HEK293 (cell line): ENCODE data around the gene DPM1.

Experiments
- BCL11A ChIP-seq: fragments of 450-650 bp; formaldehyde crosslinking; IDR thresholded peaks from 2 replicates; pipeline ENCODE4 v1.5.1; 2016; ENCODE audit warnings: low read depth, missing biosample characterization, missing genetic modification characterization
- KLF9 ChIP-seq: fragments of 450-650 bp; formaldehyde crosslinking; IDR thresholded peaks from 2 replicates; pipeline ENCODE4 v1.5.1; 2016; ENCODE audit warnings: missing biosample characterization, missing genetic modification characterization, low read depth
- YY1 ChIP-seq: fragments of 450-650 bp; formaldehyde crosslinking; IDR thresholded peaks from 2 replicates; pipeline ENCODE4 v1.5.1; 2018; ENCODE audit warnings: missing biosample characterization, missing genetic modification characterization
- ZBTB17 ChIP-seq: fragments of 450-650 bp; formaldehyde crosslinking; IDR thresholded peaks from 2 replicates; pipeline ENCODE4 v1.5.1; 2016; ENCODE audit warnings: missing biosample characterization, missing genetic modification characterization
- ZBTB20 ChIP-seq: fragments of 450-650 bp; formaldehyde crosslinking; IDR thresholded peaks from 2 replicates; pipeline ENCODE4 v1.5.1; 2016; ENCODE audit warnings: missing biosample characterization, missing genetic modification characterization
- ZBTB44 ChIP-seq: fragments of 450-650 bp; IDR thresholded peaks from 2 replicates; pipeline ENCODE4 v1.5.1; 2018; ENCODE audit warnings: missing biosample characterization, mild to moderate bottlenecking, missing genetic modification characterization
- ZBTB8A ChIP-seq: fragments of 450-650 bp; formaldehyde crosslinking; IDR thresholded peaks from 2 replicates; pipeline ENCODE4 v1.5.1; 2016; ENCODE audit warnings: missing biosample characterization, missing genetic modification characterization
- ZFP41 ChIP-seq: fragments of 450-650 bp; formaldehyde crosslinking; IDR thresholded peaks from 2 replicates; pipeline ENCODE4 v1.5.1; 2016; ENCODE audit warnings: missing biosample characterization, missing genetic modification characterization, borderline replicate concordance
- ZNF121 ChIP-seq: fragments of 450-650 bp; formaldehyde crosslinking; IDR thresholded peaks from 2 replicates; pipeline ENCODE4 v1.5.1; 2016; ENCODE audit warnings: missing biosample characterization, missing genetic modification characterization
- ZNF221 ChIP-seq: fragments of 450-650 bp; formaldehyde crosslinking; IDR thresholded peaks from 2 replicates; pipeline ENCODE4 v1.5.1; 2017; ENCODE audit warnings: missing biosample characterization, missing genetic modification characterization, borderline replicate concordance
- ZNF24 ChIP-seq: fragments of 450-650 bp; formaldehyde crosslinking; IDR thresholded peaks from 2 replicates; pipeline ENCODE4 v1.5.1; 2016; ENCODE audit warnings: missing biosample characterization, missing genetic modification characterization
- ZNF248 ChIP-seq: fragments of 450-650 bp; formaldehyde crosslinking; IDR thresholded peaks from 2 replicates; pipeline ENCODE4 v1.5.1; 2017; ENCODE audit warnings: missing biosample characterization, missing genetic modification characterization
- ZNF26 ChIP-seq: fragments of 450-650 bp; formaldehyde crosslinking; IDR thresholded peaks from 2 replicates; pipeline ENCODE4 v1.5.1; 2016; ENCODE audit warnings: missing biosample characterization, missing genetic modification characterization
- ZNF324 ChIP-seq: fragments of 450-650 bp; formaldehyde crosslinking; IDR thresholded peaks from 2 replicates; pipeline ENCODE4 v1.5.1; 2016; ENCODE audit warnings: missing biosample characterization, missing genetic modification characterization
- ZNF335 ChIP-seq: fragments of 450-650 bp; formaldehyde crosslinking; conservative IDR thresholded peaks from 2 replicates; pipeline ENCODE4 v1.5.1; 2016; ENCODE audit warnings: missing biosample characterization, missing genetic modification characterization
- ZNF362 ChIP-seq: fragments of 450-650 bp; formaldehyde crosslinking; IDR thresholded peaks from 2 replicates; pipeline ENCODE4 v1.5.1; 2016; ENCODE audit warnings: missing biosample characterization, missing genetic modification characterization
- ZNF398 ChIP-seq: fragments of 450-650 bp; formaldehyde crosslinking; IDR thresholded peaks from 2 replicates; pipeline ENCODE4 v1.5.1; 2017; ENCODE audit warnings: missing biosample characterization, missing genetic modification characterization
- ZNF513 ChIP-seq: fragments of 450-650 bp; IDR thresholded peaks from 2 replicates; pipeline ENCODE4 v1.5.1; 2018; ENCODE audit warnings: missing biosample characterization, missing genetic modification characterization
- ZNF521 ChIP-seq: fragments of 450-650 bp; formaldehyde crosslinking; IDR thresholded peaks from 2 replicates; pipeline ENCODE4 v1.5.1; 2017; ENCODE audit warnings: missing biosample characterization, mild to moderate bottlenecking, missing genetic modification characterization
- ZNF530 ChIP-seq: fragments of 450-650 bp; formaldehyde crosslinking; IDR thresholded peaks from 2 replicates; pipeline ENCODE4 v1.5.1; 2016; ENCODE audit warnings: low read depth, missing biosample characterization, missing genetic modification characterization
- ZNF548 ChIP-seq: fragments of 450-650 bp; formaldehyde crosslinking; IDR thresholded peaks from 2 replicates; pipeline ENCODE4 v1.5.1; 2016; ENCODE audit warnings: missing biosample characterization, missing genetic modification characterization
- ZNF561 ChIP-seq: fragments of 450-650 bp; IDR thresholded peaks from 2 replicates; pipeline ENCODE4 v1.5.1; 2018; ENCODE audit warnings: missing biosample characterization, missing genetic modification characterization, borderline replicate concordance
- ZNF610 ChIP-seq: fragments of 450-650 bp; formaldehyde crosslinking; IDR thresholded peaks from 2 replicates; pipeline ENCODE4 v1.5.1; 2016; ENCODE audit warnings: missing biosample characterization, missing genetic modification characterization, borderline replicate concordance
- ZNF621 ChIP-seq: fragments of 450-650 bp; formaldehyde crosslinking; IDR thresholded peaks from 2 replicates; pipeline ENCODE4 v1.5.1; 2017; ENCODE audit warnings: missing biosample characterization, missing genetic modification characterization
- ZNF639 ChIP-seq: fragments of 450-650 bp; formaldehyde crosslinking; IDR thresholded peaks from 2 replicates; pipeline ENCODE4 v1.5.1; 2016; ENCODE audit warnings: missing biosample characterization, missing genetic modification characterization
- ZNF660 ChIP-seq: fragments of 450-650 bp; IDR thresholded peaks from 2 replicates; pipeline ENCODE4 v1.5.1; 2018; ENCODE audit warnings: missing biosample characterization, mild to moderate bottlenecking, missing genetic modification characterization
- ZNF777 ChIP-seq: fragments of 450-650 bp; formaldehyde crosslinking; IDR thresholded peaks from 2 replicates; pipeline ENCODE4 v1.5.1; 2017; ENCODE audit warnings: missing biosample characterization, missing genetic modification characterization, borderline replicate concordance
- ZNF791 ChIP-seq: fragments of 450-650 bp; formaldehyde crosslinking; IDR thresholded peaks from 2 replicates; pipeline ENCODE4 v1.5.1; 2016; ENCODE audit warnings: missing biosample characterization, missing genetic modification characterization
- ZNF837 ChIP-seq: fragments of 450-650 bp; formaldehyde crosslinking; IDR thresholded peaks from 2 replicates; pipeline ENCODE4 v1.5.1; 2016; ENCODE audit warnings: missing biosample characterization, missing genetic modification characterization

The DPM1 gene

GRCh38 chr20:50929299-50930138 lies 28.8 kb downstream of the DPM1 start (continued):
- TF ChIP-seq ZNF521 (tag by site-specific recombination) (no peak), ZNF791 (tag by site-specific recombination) (no peak), ZBTB17 (tag by site-specific recombination) (peak; percentile 80), ZNF221 (tag by site-specific recombination) (no peak), KLF9 (peak; percentile 35; the same call in 1 of the 2 replicates), ZNF248 (no peak), ZNF610 (tag by site-specific recombination) (no peak), ZNF837 (tag by site-specific recombination) (no peak), ZNF121 (no peak), ZNF660 (tag by site-specific recombination) (peak; percentile 88), ZNF324 (tag by site-specific recombination) (peak; percentile 85), ZNF621 (tag by site-specific recombination) (no peak), ZNF362 (tag by site-specific recombination) (no peak), ZNF26 (tag by site-specific recombination) (no peak), ZNF513 (no peak), ZNF548 (tag by site-specific recombination) (no peak), ZBTB8A (tag by site-specific recombination) (peak; percentile 73), ZNF639 (peak; percentile 70), ZNF530 (tag by site-specific recombination) (no peak), ZNF24 (tag by site-specific recombination) (peak; percentile 15; the same call in 1 of the 2 replicates), ZFP41 (no peak), ZNF398 (tag by site-specific recombination) (peak; percentile 31; the same call in 1 of the 2 replicates), ZBTB44 (peak; percentile 89), ZNF777 (tag by site-specific recombination) (no peak), ZNF335 (peak; percentile 38; the same call in 1 of the 2 replicates), BCL11A (no peak), YY1 (tag by site-specific recombination) (peak; percentile 69; the same call in 1 of the 2 replicates), ZNF561 (tag by site-specific recombination) (peak; percentile 85), ZBTB20 (tag by site-specific recombination) (no peak)
